ENCODE measurements around the gene TTC28.

Gene TTC28

DNA sequence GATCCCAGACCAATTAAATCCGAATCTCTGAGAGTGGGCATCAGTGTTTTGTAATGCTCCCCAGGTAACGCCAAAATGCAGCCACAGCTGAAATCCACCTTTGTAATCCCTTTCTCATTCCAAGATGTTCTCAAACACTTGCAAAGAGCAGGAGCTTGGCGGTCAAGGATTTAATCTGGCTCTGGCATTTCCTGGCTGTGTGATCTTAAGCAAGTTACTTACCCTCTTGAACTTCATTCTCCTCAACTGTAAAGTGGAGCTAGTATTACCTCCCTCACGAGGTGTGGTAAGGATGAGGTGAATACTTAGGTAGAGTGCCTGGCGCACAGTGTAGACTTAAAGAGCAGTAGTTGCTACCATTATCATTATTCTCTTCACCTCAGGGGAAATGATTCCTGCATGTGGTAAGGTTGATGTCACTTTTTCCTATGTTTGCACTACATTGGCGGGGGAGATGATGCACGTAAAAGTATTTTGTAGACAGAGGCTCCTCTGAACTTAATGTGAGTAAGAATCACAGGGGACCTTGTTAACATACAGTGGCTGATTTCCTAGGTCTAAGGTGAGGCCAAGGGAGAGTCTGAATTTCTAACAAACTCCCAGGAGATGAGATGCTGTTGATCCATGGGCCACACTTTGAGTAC lies 550.2 kb downstream of the TTC28 start:
- TF ChIP-seq TCF12 (IDR thresholded peaks at IDR 0.05; ENCODE audit: low read depth) (no peak), FOXM1 (IDR thresholded peaks at IDR 0.05; ENCODE audit: borderline replicate concordance, low read depth) (no peak), TEAD4 (IDR thresholded peaks at IDR 0.05) (no peak), EGR1 (IDR thresholded peaks at IDR 0.05) (no peak), YY1 (IDR thresholded peaks at IDR 0.05; ENCODE audit: low read depth) (no peak), RAD21 (IDR thresholded peaks at IDR 0.05; ENCODE audit: low read depth) (no peak)

DNA sequence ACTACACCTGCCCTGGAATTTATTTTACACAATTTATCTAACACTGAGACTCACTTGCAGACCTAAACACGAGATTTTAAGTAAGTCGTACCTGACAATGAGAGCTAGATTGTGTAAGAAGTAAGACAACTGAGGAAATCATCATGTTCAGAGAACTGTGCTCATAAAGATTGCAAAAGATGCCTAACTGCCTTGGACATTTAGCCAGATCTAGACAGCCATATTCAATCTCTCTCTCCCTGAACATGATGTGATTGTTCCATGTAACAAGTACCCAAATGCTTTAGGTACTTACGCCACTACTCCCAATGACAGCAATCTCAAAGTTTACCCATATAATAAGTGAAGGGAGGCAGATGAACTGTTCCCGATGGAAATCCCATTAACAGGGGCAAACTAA lies 550.8 kb downstream of the TTC28 start:
- no peak for TF ChIP-seq NFIC (IDR thresholded peaks at IDR 0.05)
- no peak for TF ChIP-seq TCF12 (IDR thresholded peaks at IDR 0.05; ENCODE audit: low read depth)
- TF ChIP-seq EP300 (IDR thresholded peaks at IDR 0.05; ENCODE audit: borderline replicate concordance) = no peak
- TF ChIP-seq ZBTB7A (IDR thresholded peaks at IDR 0.05; ENCODE audit: low read depth) = no peak
- TF ChIP-seq EGR1 (IDR thresholded peaks at IDR 0.05) = no peak
- TF ChIP-seq TAF1 (IDR thresholded peaks at IDR 0.05; ENCODE audit: low read depth) = no peak
- TF ChIP-seq RAD21 (IDR thresholded peaks at IDR 0.05; ENCODE audit: low read depth) = no peak
- no peak for TF ChIP-seq TEAD4 (IDR thresholded peaks at IDR 0.05)
- TF ChIP-seq, protein P1, sequence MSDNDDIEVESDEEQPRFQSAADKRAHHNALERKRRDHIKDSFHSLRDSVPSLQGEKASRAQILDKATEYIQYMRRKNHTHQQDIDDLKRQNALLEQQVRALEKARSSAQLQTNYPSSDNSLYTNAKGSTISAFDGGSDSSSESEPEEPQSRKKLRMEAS (IDR thresholded peaks at IDR 0.05) = no peak
- TF ChIP-seq CEBPB (IDR thresholded peaks at IDR 0.05) = no peak
- no peak for TF ChIP-seq CREB1 (IDR thresholded peaks at IDR 0.05; ENCODE audit: low read depth)
- TF ChIP-seq, protein P2, sequence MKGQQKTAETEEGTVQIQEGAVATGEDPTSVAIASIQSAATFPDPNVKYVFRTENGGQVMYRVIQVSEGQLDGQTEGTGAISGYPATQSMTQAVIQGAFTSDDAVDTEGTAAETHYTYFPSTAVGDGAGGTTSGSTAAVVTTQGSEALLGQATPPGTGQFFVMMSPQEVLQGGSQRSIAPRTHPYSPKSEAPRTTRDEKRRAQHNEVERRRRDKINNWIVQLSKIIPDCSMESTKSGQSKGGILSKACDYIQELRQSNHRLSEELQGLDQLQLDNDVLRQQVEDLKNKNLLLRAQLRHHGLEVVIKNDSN (IDR thresholded peaks at IDR 0.05) = no peak
- TF ChIP-seq, protein P3, sequence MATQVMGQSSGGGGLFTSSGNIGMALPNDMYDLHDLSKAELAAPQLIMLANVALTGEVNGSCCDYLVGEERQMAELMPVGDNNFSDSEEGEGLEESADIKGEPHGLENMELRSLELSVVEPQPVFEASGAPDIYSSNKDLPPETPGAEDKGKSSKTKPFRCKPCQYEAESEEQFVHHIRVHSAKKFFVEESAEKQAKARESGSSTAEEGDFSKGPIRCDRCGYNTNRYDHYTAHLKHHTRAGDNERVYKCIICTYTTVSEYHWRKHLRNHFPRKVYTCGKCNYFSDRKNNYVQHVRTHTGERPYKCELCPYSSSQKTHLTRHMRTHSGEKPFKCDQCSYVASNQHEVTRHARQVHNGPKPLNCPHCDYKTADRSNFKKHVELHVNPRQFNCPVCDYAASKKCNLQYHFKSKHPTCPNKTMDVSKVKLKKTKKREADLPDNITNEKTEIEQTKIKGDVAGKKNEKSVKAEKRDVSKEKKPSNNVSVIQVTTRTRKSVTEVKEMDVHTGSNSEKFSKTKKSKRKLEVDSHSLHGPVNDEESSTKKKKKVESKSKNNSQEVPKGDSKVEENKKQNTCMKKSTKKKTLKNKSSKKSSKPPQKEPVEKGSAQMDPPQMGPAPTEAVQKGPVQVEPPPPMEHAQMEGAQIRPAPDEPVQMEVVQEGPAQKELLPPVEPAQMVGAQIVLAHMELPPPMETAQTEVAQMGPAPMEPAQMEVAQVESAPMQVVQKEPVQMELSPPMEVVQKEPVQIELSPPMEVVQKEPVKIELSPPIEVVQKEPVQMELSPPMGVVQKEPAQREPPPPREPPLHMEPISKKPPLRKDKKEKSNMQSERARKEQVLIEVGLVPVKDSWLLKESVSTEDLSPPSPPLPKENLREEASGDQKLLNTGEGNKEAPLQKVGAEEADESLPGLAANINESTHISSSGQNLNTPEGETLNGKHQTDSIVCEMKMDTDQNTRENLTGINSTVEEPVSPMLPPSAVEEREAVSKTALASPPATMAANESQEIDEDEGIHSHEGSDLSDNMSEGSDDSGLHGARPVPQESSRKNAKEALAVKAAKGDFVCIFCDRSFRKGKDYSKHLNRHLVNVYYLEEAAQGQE (IDR thresholded peaks at IDR 0.05; ENCODE audit: low read depth) = no peak
- TF ChIP-seq YY1 (IDR thresholded peaks at IDR 0.05; ENCODE audit: low read depth) = no peak
- no peak for TF ChIP-seq FOXM1 (IDR thresholded peaks at IDR 0.05; ENCODE audit: borderline replicate concordance, low read depth)

- TF ChIP-seq FOXM1 (IDR thresholded peaks at IDR 0.05; ENCODE audit: borderline replicate concordance, low read depth) (no peak), NFIC (IDR thresholded peaks at IDR 0.05) (no peak), ZBTB7A (IDR thresholded peaks at IDR 0.05; ENCODE audit: low read depth) (no peak), TAF1 (IDR thresholded peaks at IDR 0.05; ENCODE audit: low read depth) (no peak), YY1 (IDR thresholded peaks at IDR 0.05; ENCODE audit: low read depth) (no peak), TCF12 (IDR thresholded peaks at IDR 0.05; ENCODE audit: low read depth) (no peak), CREB1 (IDR thresholded peaks at IDR 0.05; ENCODE audit: low read depth) (no peak), CEBPB (IDR thresholded peaks at IDR 0.05) (no peak), TEAD4 (IDR thresholded peaks at IDR 0.05) (no peak), EGR1 (IDR thresholded peaks at IDR 0.05) (no peak), EP300 (IDR thresholded peaks at IDR 0.05; ENCODE audit: borderline replicate concordance) (no peak), RAD21 (IDR thresholded peaks at IDR 0.05; ENCODE audit: low read depth) (no peak)
- TF ChIP-seq, protein P3 (IDR thresholded peaks at IDR 0.05; ENCODE audit: low read depth) = no peak
- TF ChIP-seq, protein P1 (IDR thresholded peaks at IDR 0.05) = no peak
- TF ChIP-seq, protein P2 (IDR thresholded peaks at IDR 0.05) = no peak
These were observed 553.8 kb downstream of the TTC28 start for GRCh38 chr22:28125799-28126198.

DNA sequence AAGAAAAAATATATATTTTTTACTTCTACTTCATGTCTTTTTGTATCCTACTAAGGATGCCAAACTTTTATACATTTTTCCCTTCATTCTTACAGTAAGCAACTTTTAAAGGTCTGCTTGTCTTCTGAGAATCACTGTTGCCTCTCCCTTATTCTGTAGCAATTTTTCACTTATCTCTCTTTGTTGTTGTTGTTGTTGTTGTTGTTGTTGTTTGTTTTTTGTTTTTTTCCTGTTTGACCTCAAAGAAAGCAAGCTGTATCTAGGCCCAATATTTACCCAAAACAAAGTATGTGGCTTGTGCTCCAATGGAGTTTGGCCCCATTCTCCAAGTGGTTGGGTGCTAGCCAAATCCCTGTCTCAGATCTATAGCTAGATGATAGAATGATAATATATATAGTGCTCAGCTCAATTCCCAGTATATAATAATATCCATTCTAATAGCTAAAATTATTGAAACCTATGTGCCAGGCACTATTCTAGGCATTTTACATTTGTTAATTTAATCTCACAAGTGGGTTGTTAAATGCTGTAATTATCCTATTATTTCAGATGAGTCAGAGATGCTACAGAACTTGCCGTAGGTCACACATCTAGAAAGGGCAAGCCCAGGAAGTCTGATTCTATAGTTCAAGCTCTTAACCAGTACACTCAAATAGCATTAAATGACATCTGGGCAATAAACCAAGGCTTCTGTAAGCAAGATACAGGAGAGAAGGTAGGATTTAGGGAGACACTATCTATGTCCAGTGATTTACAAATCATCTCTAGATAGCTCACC lies 555.5 kb downstream of the TTC28 start:
- no peak for TF ChIP-seq CREB1 (IDR thresholded peaks at IDR 0.05; ENCODE audit: low read depth)
- no peak for TF ChIP-seq EP300 (IDR thresholded peaks at IDR 0.05; ENCODE audit: borderline replicate concordance)
- no peak for TF ChIP-seq TCF12 (IDR thresholded peaks at IDR 0.05; ENCODE audit: low read depth)
- no peak for TF ChIP-seq EGR1 (IDR thresholded peaks at IDR 0.05)

GRCh38 chr22:28120691-28121592 lies 558.7 kb downstream of the TTC28 start:
- TF ChIP-seq, protein P1 (IDR thresholded peaks at IDR 0.05) = no peak
- TF ChIP-seq ZBTB7A (IDR thresholded peaks at IDR 0.05; ENCODE audit: low read depth) (no peak), RAD21 (IDR thresholded peaks at IDR 0.05; ENCODE audit: low read depth) (no peak), EGR1 (IDR thresholded peaks at IDR 0.05) (no peak), NFIC (IDR thresholded peaks at IDR 0.05) (no peak), CEBPB (IDR thresholded peaks at IDR 0.05) (no peak), EP300 (IDR thresholded peaks at IDR 0.05; ENCODE audit: borderline replicate concordance) (no peak), TAF1 (IDR thresholded peaks at IDR 0.05; ENCODE audit: low read depth) (no peak), TCF12 (IDR thresholded peaks at IDR 0.05; ENCODE audit: low read depth) (no peak), TEAD4 (IDR thresholded peaks at IDR 0.05) (no peak), YY1 (IDR thresholded peaks at IDR 0.05; ENCODE audit: low read depth) (no peak), CREB1 (IDR thresholded peaks at IDR 0.05; ENCODE audit: low read depth) (no peak), FOXM1 (IDR thresholded peaks at IDR 0.05; ENCODE audit: borderline replicate concordance, low read depth) (no peak)
- TF ChIP-seq, protein P3 (IDR thresholded peaks at IDR 0.05; ENCODE audit: low read depth) = no peak
- TF ChIP-seq, protein P2 (IDR thresholded peaks at IDR 0.05) = no peak
